Panc1 (cell line): Measurements from ENCODE around the gene TIMP1. TPM values are rescaled to one million over a fixed set of nuclear protein-coding genes. Genes with fewer than 3 reads are reported as not detected.

ENCODE experiments used
- microRNA-seq: library from miRNA; unstranded; fragments of <30 nt; microRNA quantifications from one replicate; pipeline ENCODE4 v1.1.0, GENCODE V29; 2020; ENCODE audit not compliant: unreplicated experiment
- total RNA-seq: library from RNA; stranded (reverse); gene quantifications from one replicate; pipeline ENCODE4 v1.2.1, GENCODE V29; 2021; ENCODE audit not compliant: unreplicated experiment

TIMP1 gene
- total RNA-seq, 1 experiment from 2014 or later: 131 TPM

Small RNA genes lying within 50 kb of the gene (microRNA-seq; reads per million reads assigned to microRNA genes)
- not detected for gene MIR4769

Other genes starting within 250 kb of the TIMP1 start
- not detected for gene ZNF157, start 211.9 kb upstream of the TIMP1 start, total RNA-seq
- 8.0 TPM for gene ZNF41, start 99.2 kb upstream of the TIMP1 start, total RNA-seq
- 87.9 TPM for gene ARAF, start 21.2 kb upstream of the TIMP1 start, total RNA-seq
- gene SYN1, start 37.4 kb downstream of the TIMP1 start, total RNA-seq: 1.0 TPM
- 0.59 TPM for gene CFP, start 47.5 kb downstream of the TIMP1 start, total RNA-seq
- 64.6 TPM for gene ELK1, start 68.1 kb downstream of the TIMP1 start, total RNA-seq
- 129 TPM for gene UXT, start 76.7 kb downstream of the TIMP1 start, total RNA-seq